HCT116 (cell line): ENCODE measurements around the gene SLC7A8. TPM values are rescaled to one million over a fixed set of nuclear protein-coding genes. Genes with fewer than 3 reads are reported as not detected.

Source experiments
- ATAC-seq: fragments of 200-7000 bp; cut with Tn5 transposase; 2 replicates; pipeline ENCODE4 v1.9.1; 2020; ENCODE audit warnings: mild to moderate bottlenecking, moderate library complexity
- BruUV-seq: library from RNA; stranded (reverse); fragments of 400-500 nt; replicated peaks from 2 replicates; lab custom pipeline; 2021; lab: Mats Ljungman, UMichigan
- CTCF ChIA-PET: fragments of 300-600 bp; sonication (Branson Sonifier 250); formaldehyde crosslinking; loops from one replicate; lab custom pipeline; 2021; ENCODE audit warnings: antibody characterized with exemption; lab: Charles Lee
- POLR2A ChIA-PET: fragments of 300-600, 350-600 bp; sonication (Branson Sonifier 250); formaldehyde crosslinking; loops from one replicate; lab custom pipeline; 2021; ENCODE audit warnings: antibody characterized with exemption; lab: Charles Lee
- RAD21 ChIA-PET, 2 experiments: fragments of 300-600 bp; sonication (Branson Sonifier 250); formaldehyde crosslinking; loops; one replicate each; lab custom pipeline; 2023; ENCODE audit warnings: low total read pairs in 2 of 2; ENCODE audit not compliant: uncharacterized antibody in 2 of 2, unreplicated experiment in 2 of 2, low non-redundant PET in 1 of 2; lab: Charles Lee
- DNase-seq: peaks from one replicate; pipeline ENCODE4 v3.0.0-alpha.2; 2010; ENCODE audit warnings: low read depth, low spot score
- H2AFZ ChIP-seq: fragments of 200-600 bp; shearing (Covaris generic), sonication (generic); 2 replicates; pipeline ENCODE4 v1.6.1; 2017; ENCODE audit warnings: low read depth, mixed run types, mixed read lengths, antibody characterized with exemption, low read length; ENCODE audit not compliant: poor library complexity, severe bottlenecking
- H3K27ac ChIP-seq: 2 replicates; pipeline ENCODE4 v1.5.1; 2012; ENCODE audit warnings: low read depth, low read length
- H3K27me3 ChIP-seq: fragments of 200-600 bp; sonication (generic); 2 replicates; pipeline ENCODE4 v1.6.1; 2016; ENCODE audit warnings: mixed run types, low read length, mixed read lengths; ENCODE audit not compliant: insufficient read depth
- H3K36me3 ChIP-seq, 2 experiments: fragments of 200-500 bp in 1 of 2; fragments of 200-600 bp in 1 of 2; sonication (Bioruptor generic) in 1 of 2; sonication (generic) in 1 of 2; 2 replicates each; pipeline versions ENCODE4 v1.5.1 to v1.6.1; 2014 to 2016; ENCODE audit warnings: low read length in 2 of 2, inconsistent platforms in 1 of 2, mixed read lengths in 1 of 2, mixed run types in 1 of 2; ENCODE audit not compliant: insufficient read depth in 2 of 2, control insufficient read depth in 1 of 2
- H3K4me1 ChIP-seq, 2 experiments: fragments of 200-600 bp in 1 of 2; sonication (generic) in 1 of 2; 2 replicates each; pipeline versions ENCODE4 v1.5.1 to v1.6.1; 2012 to 2017; ENCODE audit warnings: low read length in 2 of 2, inconsistent platforms in 1 of 2, mild to moderate bottlenecking in 1 of 2, mixed read lengths in 1 of 2, mixed run types in 1 of 2, moderate library complexity in 1 of 2; ENCODE audit not compliant: insufficient read depth in 2 of 2, control insufficient read depth in 1 of 2
- H3K4me2 ChIP-seq: fragments of 200-600 bp; sonication (generic); 2 replicates; pipeline ENCODE4 v1.6.1; 2017; ENCODE audit warnings: mixed run types, low read length, mixed read lengths
- H3K4me3 ChIP-seq, 2 experiments: fragments of 200-600 bp in 1 of 2; sonication (generic) in 1 of 2; replicated peaks in 1 of 2; 2 replicates each; pipeline ENCODE4 v1.5.1; 2011 to 2016; ENCODE audit warnings: low read length in 2 of 2, control low read depth in 1 of 2, low read depth in 1 of 2, mild to moderate bottlenecking in 1 of 2, mixed read lengths in 1 of 2, mixed run types in 1 of 2
- H3K79me2 ChIP-seq: fragments of 200-600 bp; sonication (generic); 2 replicates; pipeline ENCODE4 v1.6.1; 2017; ENCODE audit warnings: mild to moderate bottlenecking, mixed run types, low read length, moderate library complexity, mixed read lengths; ENCODE audit not compliant: insufficient read depth
- H3K9ac ChIP-seq: fragments of 200-600 bp; sonication (generic); 2 replicates; pipeline ENCODE4 v1.6.1; 2016; ENCODE audit warnings: low read length, mixed read lengths
- H3K9me2 ChIP-seq: fragments of 200-600 bp; sonication (generic), shearing (Covaris generic); 2 replicates; pipeline ENCODE4 v1.6.1; 2017; ENCODE audit warnings: mixed run types, mild to moderate bottlenecking, moderate library complexity; ENCODE audit not compliant: insufficient read depth
- H3K9me3 ChIP-seq, 2 experiments: fragments of 200-500 bp in 1 of 2; fragments of 200-600 bp in 1 of 2; sonication (Bioruptor generic) in 1 of 2; sonication (generic) in 1 of 2; 2 replicates each; pipeline ENCODE4 v1.6.1; 2014 to 2017; ENCODE audit warnings: low read length in 2 of 2, mixed read lengths in 2 of 2, inconsistent platforms in 1 of 2, low read depth in 1 of 2, mild to moderate bottlenecking in 1 of 2, mixed run types in 1 of 2, moderate library complexity in 1 of 2; ENCODE audit not compliant: control insufficient read depth in 1 of 2, insufficient read depth in 1 of 2
- H4K20me1 ChIP-seq: fragments of 200-600 bp; sonication (generic), shearing (Covaris generic); 2 replicates; pipeline ENCODE4 v1.6.1; 2017; ENCODE audit warnings: mixed run types, mild to moderate bottlenecking, moderate library complexity; ENCODE audit not compliant: insufficient read depth
- CBX3 ChIP-seq: IDR thresholded peaks from 2 replicates; pipeline ENCODE4 v1.6.1; 2012; ENCODE audit warnings: low read depth
- CEBPB ChIP-seq: IDR thresholded peaks from 2 replicates; pipeline ENCODE4 v1.6.1; 2012; ENCODE audit warnings: low read depth
- EGR1 ChIP-seq: IDR thresholded peaks from 2 replicates; pipeline ENCODE4 v1.6.1; 2012; ENCODE audit warnings: low read depth
- POLR2A ChIP-seq: IDR thresholded peaks from 2 replicates; pipeline ENCODE4 v1.7.0; 2011; ENCODE audit warnings: borderline replicate concordance; ENCODE audit not compliant: insufficient read depth, insufficient read length; ENCODE audit errors: extremely low read depth
- SIN3A ChIP-seq: IDR thresholded peaks from 2 replicates; pipeline ENCODE4 v1.6.1; 2012; ENCODE audit warnings: low read depth
- SP1 ChIP-seq: IDR thresholded peaks from 2 replicates; pipeline ENCODE4 v1.6.1; 2012; ENCODE audit warnings: low read depth
- SRF ChIP-seq: IDR thresholded peaks from 2 replicates; pipeline ENCODE4 v1.6.1; 2012; ENCODE audit warnings: low read depth
- ZNF274 ChIP-seq: fragments of 200-500 bp; sonication (Bioruptor generic); IDR thresholded peaks from 2 replicates; pipeline ENCODE4 v1.6.1; 2014; ENCODE audit warnings: mild to moderate bottlenecking, low read depth, low read length, inconsistent platforms
- intact Hi-C: fragments of 100-400 bp; cut with micrococcal nuclease; formaldehyde crosslinking; loops from 2 replicates; pipeline ENCODE4 v1.10.0; 2022
- total RNA-seq: library from RNA; stranded (reverse); gene quantifications from one replicate; pipeline ENCODE4 v1.2.1, GENCODE V29; 2021; ENCODE audit not compliant: unreplicated experiment
- TF ChIP-seq, protein P1 (sequence below): IDR thresholded peaks from 2 replicates; pipeline ENCODE4 v1.6.1; 2012
- TF ChIP-seq, protein P2 (sequence below): IDR thresholded peaks from 2 replicates; pipeline ENCODE4 v1.6.1; 2012; ENCODE audit warnings: low read depth
- TF ChIP-seq, protein P3 (sequence below): IDR thresholded peaks from 2 replicates; pipeline ENCODE4 v1.6.1; 2011; ENCODE audit warnings: mild to moderate bottlenecking, low read length, moderate library complexity; ENCODE audit not compliant: insufficient replicate concordance; ENCODE audit errors: extremely low read depth
- TF ChIP-seq, protein P4 (sequence below): IDR thresholded peaks from 2 replicates; pipeline ENCODE4 v1.6.1; 2012
- TF ChIP-seq, protein P5 (sequence below), 3 experiments: fragments of 200-600 bp in 1 of 3; sonication (generic) in 1 of 3; IDR thresholded peaks in 2 of 3; conservative IDR thresholded peaks in 1 of 3; 2 replicates each; pipeline ENCODE4 v1.5.1; 2012 to 2017; ENCODE audit warnings: low read depth in 2 of 3, low read length in 2 of 3, antibody characterized with exemption in 1 of 3, borderline replicate concordance in 1 of 3, control low read depth in 1 of 3, mild to moderate bottlenecking in 1 of 3, mixed read lengths in 1 of 3, mixed run types in 1 of 3, moderate library complexity in 1 of 3; ENCODE audit not compliant: insufficient read depth in 1 of 3

SLC7A8 gene
- total RNA-seq, 1 experiment from 2014 or later: 5.3 TPM

DNA sequence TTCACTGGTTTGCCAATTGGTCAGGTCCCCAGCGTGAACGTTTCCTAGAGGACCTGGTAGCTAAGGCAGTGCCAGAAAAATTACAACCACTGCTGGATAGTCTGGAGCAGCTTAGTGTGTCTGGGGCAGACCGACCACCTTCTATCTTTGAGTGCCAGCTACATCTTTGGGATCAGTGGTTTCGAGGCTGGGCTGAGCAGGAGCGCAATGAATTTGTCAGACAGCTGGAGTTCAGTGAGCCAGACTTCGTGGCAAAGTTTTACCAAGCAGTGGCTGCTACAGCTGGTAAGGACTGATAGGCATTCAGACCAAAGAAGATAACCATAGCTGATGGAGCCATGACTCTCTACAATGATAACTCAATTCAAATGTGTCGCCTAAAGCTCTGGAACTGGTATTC is 85.7 kb downstream of the SLC7A8 start:
- peaks cover 58% of the 10 kb centered on the region for H3K79me2 ChIP-seq

More for the DNA sequence above, 85.7 kb downstream of the SLC7A8 start:
- Histone ChIP-seq H3K9me2 (no peaks in the 10 kb centered on the region), H3K27me3 (no peaks in the 10 kb centered on the region; the same call in 1 of the 2 replicates), H3K4me2 (no peak overlapping the region), H4K20me1 (peaks cover 6% of the 10 kb centered on the region; the same call in 1 of the 2 replicates), H3K4me1 (peaks cover 6 to 12% of the 10 kb centered on the region in 2 experiments; a peak in 2 of 4 replicates), H3K9ac (no peak overlapping the region), H2AFZ (no peak overlapping the region), H3K36me3 (peaks cover 14 to 19% of the 10 kb centered on the region in 2 experiments), H3K4me3 (no peak overlapping the region), H3K27ac (no peak overlapping the region), H3K9me3 (no peaks in the 10 kb centered on the region)
- ChIA-PET POLR2A (no interaction called here), CTCF (no interaction called here), RAD21 (no interaction called here)
- no TSS peak for BruUV-seq
- intact Hi-C loops: no loop called here
- TF ChIP-seq, protein P1, sequence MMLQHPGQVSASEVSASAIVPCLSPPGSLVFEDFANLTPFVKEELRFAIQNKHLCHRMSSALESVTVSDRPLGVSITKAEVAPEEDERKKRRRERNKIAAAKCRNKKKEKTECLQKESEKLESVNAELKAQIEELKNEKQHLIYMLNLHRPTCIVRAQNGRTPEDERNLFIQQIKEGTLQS: no peak
- TF ChIP-seq CEBPB: no peak
- TF ChIP-seq EGR1: no peak
- no peak for TF ChIP-seq SIN3A
- TF ChIP-seq CBX3: no peak
- TF ChIP-seq SRF: no peak
- TF ChIP-seq, protein P2, sequence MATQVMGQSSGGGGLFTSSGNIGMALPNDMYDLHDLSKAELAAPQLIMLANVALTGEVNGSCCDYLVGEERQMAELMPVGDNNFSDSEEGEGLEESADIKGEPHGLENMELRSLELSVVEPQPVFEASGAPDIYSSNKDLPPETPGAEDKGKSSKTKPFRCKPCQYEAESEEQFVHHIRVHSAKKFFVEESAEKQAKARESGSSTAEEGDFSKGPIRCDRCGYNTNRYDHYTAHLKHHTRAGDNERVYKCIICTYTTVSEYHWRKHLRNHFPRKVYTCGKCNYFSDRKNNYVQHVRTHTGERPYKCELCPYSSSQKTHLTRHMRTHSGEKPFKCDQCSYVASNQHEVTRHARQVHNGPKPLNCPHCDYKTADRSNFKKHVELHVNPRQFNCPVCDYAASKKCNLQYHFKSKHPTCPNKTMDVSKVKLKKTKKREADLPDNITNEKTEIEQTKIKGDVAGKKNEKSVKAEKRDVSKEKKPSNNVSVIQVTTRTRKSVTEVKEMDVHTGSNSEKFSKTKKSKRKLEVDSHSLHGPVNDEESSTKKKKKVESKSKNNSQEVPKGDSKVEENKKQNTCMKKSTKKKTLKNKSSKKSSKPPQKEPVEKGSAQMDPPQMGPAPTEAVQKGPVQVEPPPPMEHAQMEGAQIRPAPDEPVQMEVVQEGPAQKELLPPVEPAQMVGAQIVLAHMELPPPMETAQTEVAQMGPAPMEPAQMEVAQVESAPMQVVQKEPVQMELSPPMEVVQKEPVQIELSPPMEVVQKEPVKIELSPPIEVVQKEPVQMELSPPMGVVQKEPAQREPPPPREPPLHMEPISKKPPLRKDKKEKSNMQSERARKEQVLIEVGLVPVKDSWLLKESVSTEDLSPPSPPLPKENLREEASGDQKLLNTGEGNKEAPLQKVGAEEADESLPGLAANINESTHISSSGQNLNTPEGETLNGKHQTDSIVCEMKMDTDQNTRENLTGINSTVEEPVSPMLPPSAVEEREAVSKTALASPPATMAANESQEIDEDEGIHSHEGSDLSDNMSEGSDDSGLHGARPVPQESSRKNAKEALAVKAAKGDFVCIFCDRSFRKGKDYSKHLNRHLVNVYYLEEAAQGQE: no peak
- TF ChIP-seq POLR2A: no peak
- TF ChIP-seq, protein P3, sequence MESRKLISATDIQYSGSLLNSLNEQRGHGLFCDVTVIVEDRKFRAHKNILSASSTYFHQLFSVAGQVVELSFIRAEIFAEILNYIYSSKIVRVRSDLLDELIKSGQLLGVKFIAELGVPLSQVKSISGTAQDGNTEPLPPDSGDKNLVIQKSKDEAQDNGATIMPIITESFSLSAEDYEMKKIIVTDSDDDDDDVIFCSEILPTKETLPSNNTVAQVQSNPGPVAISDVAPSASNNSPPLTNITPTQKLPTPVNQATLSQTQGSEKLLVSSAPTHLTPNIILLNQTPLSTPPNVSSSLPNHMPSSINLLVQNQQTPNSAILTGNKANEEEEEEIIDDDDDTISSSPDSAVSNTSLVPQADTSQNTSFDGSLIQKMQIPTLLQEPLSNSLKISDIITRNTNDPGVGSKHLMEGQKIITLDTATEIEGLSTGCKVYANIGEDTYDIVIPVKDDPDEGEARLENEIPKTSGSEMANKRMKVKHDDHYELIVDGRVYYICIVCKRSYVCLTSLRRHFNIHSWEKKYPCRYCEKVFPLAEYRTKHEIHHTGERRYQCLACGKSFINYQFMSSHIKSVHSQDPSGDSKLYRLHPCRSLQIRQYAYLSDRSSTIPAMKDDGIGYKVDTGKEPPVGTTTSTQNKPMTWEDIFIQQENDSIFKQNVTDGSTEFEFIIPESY: no peak
- TF ChIP-seq, protein P4, sequence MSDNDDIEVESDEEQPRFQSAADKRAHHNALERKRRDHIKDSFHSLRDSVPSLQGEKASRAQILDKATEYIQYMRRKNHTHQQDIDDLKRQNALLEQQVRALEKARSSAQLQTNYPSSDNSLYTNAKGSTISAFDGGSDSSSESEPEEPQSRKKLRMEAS: no peak
- TF ChIP-seq, protein P5, sequence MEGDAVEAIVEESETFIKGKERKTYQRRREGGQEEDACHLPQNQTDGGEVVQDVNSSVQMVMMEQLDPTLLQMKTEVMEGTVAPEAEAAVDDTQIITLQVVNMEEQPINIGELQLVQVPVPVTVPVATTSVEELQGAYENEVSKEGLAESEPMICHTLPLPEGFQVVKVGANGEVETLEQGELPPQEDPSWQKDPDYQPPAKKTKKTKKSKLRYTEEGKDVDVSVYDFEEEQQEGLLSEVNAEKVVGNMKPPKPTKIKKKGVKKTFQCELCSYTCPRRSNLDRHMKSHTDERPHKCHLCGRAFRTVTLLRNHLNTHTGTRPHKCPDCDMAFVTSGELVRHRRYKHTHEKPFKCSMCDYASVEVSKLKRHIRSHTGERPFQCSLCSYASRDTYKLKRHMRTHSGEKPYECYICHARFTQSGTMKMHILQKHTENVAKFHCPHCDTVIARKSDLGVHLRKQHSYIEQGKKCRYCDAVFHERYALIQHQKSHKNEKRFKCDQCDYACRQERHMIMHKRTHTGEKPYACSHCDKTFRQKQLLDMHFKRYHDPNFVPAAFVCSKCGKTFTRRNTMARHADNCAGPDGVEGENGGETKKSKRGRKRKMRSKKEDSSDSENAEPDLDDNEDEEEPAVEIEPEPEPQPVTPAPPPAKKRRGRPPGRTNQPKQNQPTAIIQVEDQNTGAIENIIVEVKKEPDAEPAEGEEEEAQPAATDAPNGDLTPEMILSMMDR (IDR thresholded peaks at IDR 0.05 in 2 of 3, conservative IDR thresholded peaks at IDR 0.05 in 1 of 3; ENCODE audit: borderline replicate concordance in 1 of 3, insufficient read depth in 1 of 3, low read depth in 2 of 3, low read length in 2 of 3): no peak
- TF ChIP-seq SP1: no peak
- TF ChIP-seq ZNF274: no peak
- DNase-seq (no peak), ATAC-seq (no peak)
